Activated CD8-positive, alpha-beta memory T cell treated with anti-CD3 and anti-CD28 coated beads, Interleukin-2, amount 50 U/mL, for 1 hour (primary cell): ENCODE measurements around the gene ABTB1.

Experiments used
- DNase-seq: peaks from one replicate; pipeline ENCODE4 v3.0.0-alpha.2; 2020; ENCODE audit errors: extremely low read depth

The ABTB1 gene

GRCh38 chr3:127672429-127673190 is at the start of gene ABTB1:
Gene ABTB1 (plus strand): TSS chr3:127672952. CDS start chr3:127673026, 74 bp downstream.
- DNase-seq = peak; percentile 49

DNA sequence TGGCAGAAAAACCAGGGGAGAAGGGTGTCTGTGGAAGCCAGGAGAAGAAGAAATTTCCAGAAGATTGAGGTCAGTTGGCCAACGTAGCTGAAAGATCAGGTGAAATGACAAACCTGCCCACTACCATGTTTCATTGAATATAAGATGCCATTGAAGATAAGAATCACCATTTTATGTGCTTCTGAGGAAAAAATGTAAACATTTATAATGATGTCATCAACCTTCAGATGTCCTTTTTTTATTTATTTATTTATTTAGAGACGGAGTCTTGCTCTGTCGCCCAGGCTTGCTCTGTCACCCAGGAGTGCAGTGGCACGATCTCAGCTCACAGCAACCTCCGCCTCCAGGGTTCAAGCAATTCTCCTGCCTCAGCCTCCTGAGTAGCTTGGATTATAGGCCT is 48.7 kb upstream of the ABTB1 start:
- no peak for DNase-seq

DNA sequence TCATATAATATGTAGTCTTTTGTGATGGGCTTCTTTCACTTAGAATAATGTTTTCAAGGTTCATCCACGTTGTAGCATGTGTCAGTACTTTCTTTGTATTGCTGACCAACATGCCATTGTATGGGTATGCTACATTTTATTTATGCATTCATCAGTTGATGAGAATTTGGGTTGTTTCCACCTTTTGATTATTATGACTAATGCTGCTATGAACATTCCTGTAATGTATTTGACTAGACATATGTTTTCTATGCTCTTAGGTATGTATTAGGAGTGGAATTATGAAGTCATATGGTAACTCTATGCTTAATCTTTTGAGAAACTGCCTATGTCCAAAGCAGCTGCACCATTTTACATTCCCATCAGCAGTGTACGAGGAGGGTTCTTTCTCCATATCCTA is 46.9 kb upstream of the ABTB1 start:
- no peak for DNase-seq

- no peak for DNase-seq
Measured at GRCh38 chr3:127628426-127628787, 44.3 kb upstream of the ABTB1 start.

GRCh38 chr3:127628788-127629466 is 43.8 kb upstream of the ABTB1 start, which contains the start of gene PODXL2:
Gene PODXL2 (plus strand): TSS chr3:127629185. CDS start chr3:127629220, 35 bp downstream.
- DNase-seq = no peak

GRCh38 chr3:127629467-127630403 is 43.0 kb upstream of the ABTB1 start:
- DNase-seq = peak; percentile 3

GRCh38 chr3:127630811-127631714 is 41.7 kb upstream of the ABTB1 start:
- DNase-seq = no peak

DNA sequence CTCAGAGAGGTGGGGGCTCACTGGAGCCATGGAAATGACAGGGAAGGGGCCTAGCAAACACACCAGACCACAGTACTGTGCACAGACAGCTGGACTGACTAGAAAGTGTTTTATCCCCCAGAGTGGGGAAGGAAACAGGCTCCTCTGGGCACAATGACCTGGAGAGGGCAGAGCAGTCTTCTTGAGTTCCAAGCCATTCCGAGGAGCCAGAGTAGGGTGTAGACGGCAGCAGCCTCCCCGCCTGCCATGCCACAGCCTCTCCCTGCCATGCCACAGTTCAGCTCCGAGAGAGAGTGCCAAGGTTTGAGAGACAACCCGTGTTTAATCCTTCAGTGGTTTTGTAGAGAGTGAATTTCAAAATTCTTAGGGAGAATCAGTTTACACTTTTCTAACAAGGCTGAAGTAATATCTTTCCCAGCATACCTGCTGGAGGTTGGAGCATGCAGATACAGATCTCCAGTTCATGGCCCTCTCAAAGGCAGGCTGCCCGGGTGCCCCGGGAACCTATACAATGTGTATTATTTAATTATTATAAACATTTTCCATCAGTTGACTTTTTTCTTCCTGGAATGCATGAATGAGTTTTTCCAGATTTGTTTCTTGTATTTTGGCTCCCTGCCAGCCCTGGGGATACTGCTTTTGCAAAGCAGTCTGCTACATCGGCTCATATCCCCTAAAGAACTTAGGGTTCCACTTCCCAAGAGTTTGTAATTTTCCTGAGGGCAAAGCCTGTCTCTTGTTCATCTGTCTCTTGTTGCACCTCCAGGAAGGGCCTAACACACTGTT is 40.5 kb upstream of the ABTB1 start:
- no peak for DNase-seq

- no peak for DNase-seq
Measured at GRCh38 chr3:127634653-127635052, 38.1 kb upstream of the ABTB1 start.

DNA sequence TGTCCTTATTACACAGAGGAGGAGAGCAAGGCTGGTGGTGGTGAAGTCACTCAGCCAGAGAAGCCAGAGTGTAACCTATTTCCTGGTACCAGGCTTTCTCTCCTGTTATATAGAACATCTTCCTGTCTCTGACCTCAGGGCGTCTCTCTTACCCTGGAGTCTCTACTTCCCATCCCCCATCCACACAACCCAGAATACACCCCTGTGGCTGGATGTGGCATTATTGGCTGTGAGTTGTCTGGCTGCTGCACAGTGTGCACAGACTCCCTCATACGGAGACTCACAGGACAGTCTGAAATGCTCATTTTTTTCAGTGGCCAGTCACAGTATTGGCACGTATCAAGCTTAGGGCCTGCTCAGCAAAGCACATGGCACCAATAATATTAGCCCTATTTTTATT is 35.2 kb upstream of the ABTB1 start:
- no peak for DNase-seq

DNA sequence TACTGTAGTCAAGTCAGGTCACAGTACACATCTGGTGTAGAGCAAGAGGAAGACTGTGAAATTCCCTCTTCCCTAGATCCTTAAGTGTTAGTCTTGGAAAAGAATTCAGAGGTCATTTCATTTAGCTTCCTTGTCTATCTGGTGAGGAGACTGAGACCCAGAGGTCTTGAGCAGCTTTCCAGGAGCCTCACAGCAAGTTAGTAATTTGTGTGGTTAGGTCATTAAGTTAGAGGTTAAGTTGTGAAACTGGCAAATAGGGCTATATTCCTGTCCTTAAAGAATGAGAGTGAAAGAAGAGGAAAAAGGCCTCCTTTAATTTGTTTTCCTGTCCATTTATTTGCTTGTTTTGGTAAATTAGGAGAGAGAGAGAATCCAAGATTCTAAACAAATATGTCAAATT is 34.8 kb upstream of the ABTB1 start:
- no peak for DNase-seq

GRCh38 chr3:127639173-127640041 is 33.3 kb upstream of the ABTB1 start:
- DNase-seq = no peak

- no peak for DNase-seq
Measured at GRCh38 chr3:127640042-127640355, 32.8 kb upstream of the ABTB1 start.

DNA sequence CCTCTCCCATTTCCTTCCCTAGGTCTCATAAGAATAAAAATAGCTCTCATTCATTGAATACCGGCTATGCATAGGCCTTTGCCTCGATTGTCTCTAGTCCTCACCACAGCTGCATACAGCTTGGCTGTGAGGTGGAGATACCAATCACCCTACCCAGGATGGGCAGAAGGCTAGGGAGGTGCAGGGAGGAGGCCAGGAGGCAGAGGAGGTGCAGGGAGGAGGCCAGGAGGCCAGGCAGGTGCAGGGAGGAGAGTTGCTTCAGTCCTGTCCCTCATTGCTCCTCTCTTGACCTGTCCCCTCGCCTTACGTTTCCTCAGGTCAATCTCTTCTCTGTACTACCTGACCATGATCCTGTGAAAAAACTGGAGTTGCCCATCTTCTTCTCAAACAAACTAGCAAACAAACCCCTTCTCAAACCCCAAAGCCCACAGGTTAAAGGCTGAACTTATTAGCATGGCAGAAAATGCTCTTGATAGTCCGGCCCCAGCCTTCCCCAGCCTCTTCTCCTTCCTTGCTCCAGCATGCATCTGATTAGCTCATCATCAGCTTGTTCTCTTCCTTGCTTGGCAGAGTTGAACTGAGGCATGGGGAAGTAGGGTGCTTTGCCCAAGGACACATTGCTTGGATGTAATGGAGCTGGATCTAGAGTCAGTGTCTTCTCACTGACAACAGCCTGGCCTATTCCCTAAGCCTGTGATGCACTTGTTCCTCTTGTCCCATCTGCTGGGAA is 27.9 kb upstream of the ABTB1 start:
- DNase-seq = no peak

DNA sequence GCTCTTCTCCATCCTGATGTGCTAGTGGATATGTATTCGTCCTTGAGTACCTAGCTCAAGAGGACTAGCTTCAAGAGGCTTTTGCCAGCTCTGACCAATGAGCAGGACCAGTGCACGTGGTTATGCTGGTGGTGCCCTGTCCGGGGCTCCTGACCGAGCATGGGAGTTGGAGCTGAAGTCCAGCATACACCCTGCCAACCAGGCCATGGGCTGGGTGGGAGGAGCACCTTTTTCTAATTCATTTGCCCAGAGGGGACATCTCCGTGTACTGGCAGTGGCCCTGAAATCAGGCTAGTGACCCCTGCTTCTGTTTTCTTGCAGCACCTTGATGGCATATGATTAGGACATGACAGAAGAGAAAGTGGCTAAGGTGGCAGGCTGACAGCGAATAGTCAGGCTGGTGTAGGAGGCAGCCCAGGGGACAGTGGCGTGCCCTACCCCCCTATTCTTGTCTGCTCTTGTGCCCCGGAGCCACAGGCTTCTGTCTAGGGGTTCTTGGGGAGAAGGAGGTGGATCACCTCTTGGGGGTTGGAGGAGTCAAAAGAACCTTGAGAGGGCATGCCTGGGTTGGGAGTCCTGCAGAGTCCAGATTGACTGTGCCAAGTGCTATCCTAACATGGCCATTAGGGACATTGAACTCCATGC is 27.3 kb upstream of the ABTB1 start:
- no peak for DNase-seq

DNA sequence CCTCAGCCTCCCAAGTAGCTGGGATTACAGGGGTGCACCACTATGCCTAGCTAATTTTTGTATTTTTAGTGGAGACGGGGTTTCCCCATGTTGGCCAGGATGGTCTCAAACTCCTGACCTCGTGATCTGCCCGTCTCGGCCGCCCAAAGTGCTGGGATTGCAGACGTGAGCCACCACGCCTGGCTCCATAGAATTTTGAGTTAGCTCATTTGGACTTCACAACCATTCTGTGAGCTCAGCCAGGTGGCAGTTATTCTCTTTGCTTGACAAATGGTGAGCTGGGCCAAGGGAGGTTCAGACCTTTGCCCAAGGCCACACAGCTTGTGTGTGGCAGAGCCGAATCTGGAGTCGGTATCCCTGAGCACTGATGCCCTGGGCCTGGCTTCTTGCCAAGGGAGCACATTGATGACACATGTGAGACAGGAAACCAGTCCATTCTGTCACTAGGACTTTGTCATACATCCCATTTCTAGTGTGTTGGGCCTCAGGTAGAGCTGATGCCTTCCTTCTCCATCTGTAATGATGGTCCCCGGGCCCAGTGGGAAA is 26.2 kb upstream of the ABTB1 start:
- DNase-seq = no peak

DNA sequence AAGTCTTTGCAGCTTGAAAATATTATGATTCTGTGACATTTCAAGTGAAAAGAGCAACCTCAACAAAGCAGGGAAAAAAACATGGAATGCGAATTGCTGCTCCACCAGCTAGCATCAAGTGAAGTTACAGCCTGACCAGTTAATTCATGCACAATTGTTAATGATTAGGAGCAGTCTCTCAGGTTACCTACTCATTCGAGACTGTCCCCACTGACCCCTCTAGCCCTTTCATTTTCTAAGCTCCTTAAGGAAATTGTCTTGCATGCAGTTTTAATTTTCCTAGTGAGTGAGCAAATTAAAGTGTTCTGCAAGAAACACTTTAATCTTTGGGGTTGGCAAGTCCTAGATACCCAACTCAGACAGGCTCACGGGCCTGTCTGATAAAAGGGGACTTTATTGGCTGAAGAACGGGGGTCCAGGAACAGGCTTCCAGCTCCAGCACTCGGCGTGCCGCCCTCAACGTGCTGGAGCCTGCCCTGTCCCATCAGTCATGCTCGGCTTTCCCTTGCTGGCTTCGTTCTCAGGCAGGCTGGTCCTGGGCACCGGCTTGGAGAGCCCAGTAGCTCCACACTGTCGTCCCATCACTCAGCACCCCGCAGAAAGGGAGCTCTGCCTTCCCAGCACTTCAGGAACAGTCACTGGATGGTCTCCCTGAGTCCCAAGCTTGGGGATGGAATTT is 25.4 kb upstream of the ABTB1 start:
- DNase-seq = no peak

- DNase-seq = no peak
Measured at GRCh38 chr3:127647845-127648204, 24.9 kb upstream of the ABTB1 start.
